SJCRH30 (cell line): ENCODE results near the gene FTL. TPM values are rescaled to one million over a fixed set of nuclear protein-coding genes. Genes with fewer than 3 reads are reported as not detected.
"Not testable (repeated sequence)": the region's sequence is repeated elsewhere in the genome, so short reads cannot be mapped to it uniquely, and the experiment has no call there.

Experiments
- DNase-seq, 2 experiments: peaks; one replicate each; pipeline ENCODE4 v3.0.0-alpha.2; 2015 to 2020
- H3K27ac ChIP-seq: fragments of 250-450 bp; sonication (Bioruptor Pico); 2 replicates; pipeline ENCODE4 v1.5.1; 2020; ENCODE audit warnings: mild to moderate bottlenecking, moderate library complexity
- H3K27me3 ChIP-seq: fragments of 250-450 bp; sonication (Bioruptor Pico); 2 replicates; pipeline ENCODE4 v1.5.1; 2020; ENCODE audit warnings: mild to moderate bottlenecking, moderate library complexity
- H3K36me3 ChIP-seq: fragments of 250-450 bp; sonication (Bioruptor Pico); 2 replicates; pipeline ENCODE4 v1.5.1; 2020; ENCODE audit warnings: mild to moderate bottlenecking, moderate library complexity
- H3K4me1 ChIP-seq: fragments of 250-450 bp; sonication (Bioruptor Pico); 2 replicates; pipeline ENCODE4 v1.5.1; 2020; ENCODE audit warnings: mild to moderate bottlenecking, moderate library complexity
- H3K4me3 ChIP-seq: fragments of 250-450 bp; sonication (Bioruptor Pico); 2 replicates; pipeline ENCODE4 v1.5.1; 2020; ENCODE audit warnings: mild to moderate bottlenecking, moderate library complexity
- H3K9me3 ChIP-seq: fragments of 250-450 bp; sonication (Bioruptor Pico); replicated peaks from 2 replicates; pipeline ENCODE4 v1.5.1; 2020; ENCODE audit warnings: mild to moderate bottlenecking, moderate library complexity
- total RNA-seq: library from RNA; depleted of rRNA; stranded (reverse); fragments of >200 nt; shearing (Covaris generic); gene quantifications from 2 replicates; pipeline ENCODE4 v1.2.3, GENCODE V29; 2014; rRNA removed

FTL gene
- total RNA-seq: 1,133 and 1,259 TPM in 2 replicates

- Histone ChIP-seq H3K9me3 (no peaks in the 10 kb centered on the region), H3K4me3 (peak within 1 kb of the TSS; percentile 76), H3K4me1 (peaks cover 18% of the 10 kb centered on the region), H3K36me3 (peaks cover 37% of the 10 kb centered on the region), H3K27me3 (no peaks in the 10 kb centered on the region), H3K27ac (peak within 1 kb of the TSS; percentile 95)
- DNase-seq: peak; percentile 96
Observed at GRCh38 chr19:48965040-48965805, at the start of gene FTL. Gene FTL, plus strand, starts transcription at chr19:48965309. Its CDS starts 199 bp downstream, at chr19:48965508.

GRCh38 chr19:48915757-48916156 is 49.4 kb upstream of the FTL start:
- Histone ChIP-seq H3K4me1 (no peaks in the 10 kb centered on the region), H3K36me3 (peaks cover 36% of the 10 kb centered on the region), H3K27me3 (no peaks in the 10 kb centered on the region), H3K9me3 (no peaks in the 10 kb centered on the region), H3K4me3 (no peak overlapping the region), H3K27ac (no peak overlapping the region)
- DNase-seq: no peak

GRCh38 chr19:48918071-48918470 is 47.0 kb upstream of the FTL start:
- Histone ChIP-seq H3K27ac (no peak overlapping the region), H3K4me3 (no peak overlapping the region), H3K4me1 (no peaks in the 10 kb centered on the region), H3K36me3 (peaks cover 19% of the 10 kb centered on the region), H3K9me3 (no peaks in the 10 kb centered on the region), H3K27me3 (no peaks in the 10 kb centered on the region)
- DNase-seq: no peak

GRCh38 chr19:48918801-48919247 is 46.3 kb upstream of the FTL start:
- no peaks in the 10 kb centered on the region for H3K27me3 ChIP-seq
- H3K36me3 ChIP-seq: peaks cover 13% of the 10 kb centered on the region
- H3K9me3 ChIP-seq: no peaks in the 10 kb centered on the region
- no peaks in the 10 kb centered on the region for H3K4me1 ChIP-seq
- peak; percentile 56 to 62 for DNase-seq
- H3K4me3 ChIP-seq: no peak overlapping the region
- H3K27ac ChIP-seq: no peak overlapping the region

GRCh38 chr19:48919271-48919670 is 45.8 kb upstream of the FTL start:
- H3K27ac ChIP-seq, H3K4me1 ChIP-seq, H3K27me3 ChIP-seq, DNase-seq, H3K4me3 ChIP-seq, H3K9me3 ChIP-seq: not testable (repeated sequence)
- H3K36me3 ChIP-seq: peaks cover 13% of the 10 kb centered on the region

GRCh38 chr19:48920949-48921348 is 44.2 kb upstream of the FTL start:
- Histone ChIP-seq H3K27ac (no peak overlapping the region), H3K36me3 (peaks cover 9% of the 10 kb centered on the region), H3K4me1 (peaks cover 7% of the 10 kb centered on the region; the same call in 1 of the 2 replicates), H3K4me3 (no peak overlapping the region), H3K27me3 (no peaks in the 10 kb centered on the region), H3K9me3 (no peaks in the 10 kb centered on the region)
- DNase-seq: no peak

- Histone ChIP-seq H3K36me3 (peaks cover 9% of the 10 kb centered on the region), H3K27ac (no peak overlapping the region), H3K9me3 (no peaks in the 10 kb centered on the region), H3K27me3 (no peaks in the 10 kb centered on the region), H3K4me1 (peaks cover 7% of the 10 kb centered on the region; the same call in 1 of the 2 replicates), H3K4me3 (no peak overlapping the region)
- no peak for DNase-seq
Observed at GRCh38 chr19:48921721-48922500, 43.2 kb upstream of the FTL start.

- Histone ChIP-seq H3K36me3 (peaks cover 9% of the 10 kb centered on the region), H3K4me1 (peaks cover 7% of the 10 kb centered on the region; the same call in 1 of the 2 replicates), H3K4me3 (no peak overlapping the region), H3K27ac (no peak overlapping the region), H3K27me3 (no peaks in the 10 kb centered on the region), H3K9me3 (no peaks in the 10 kb centered on the region)
- no peak for DNase-seq
Observed at GRCh38 chr19:48922548-48923490, 42.3 kb upstream of the FTL start.

- no peaks in the 10 kb centered on the region for H3K9me3 ChIP-seq
- H3K27me3 ChIP-seq: no peaks in the 10 kb centered on the region
- no peak overlapping the region for H3K4me3 ChIP-seq
- H3K27ac ChIP-seq: no peak overlapping the region
- H3K36me3 ChIP-seq: peaks cover 2% of the 10 kb centered on the region
- H3K4me1 ChIP-seq: peaks cover 7% of the 10 kb centered on the region; the same call in 1 of the 2 replicates
- peak in 1 of 2 experiments; percentile 34 for DNase-seq
Observed at GRCh38 chr19:48925240-48925843, 39.8 kb upstream of the FTL start.

- H3K36me3 ChIP-seq, H3K4me1 ChIP-seq, H3K9me3 ChIP-seq, DNase-seq, H3K27me3 ChIP-seq, H3K27ac ChIP-seq, H3K4me3 ChIP-seq: not testable (repeated sequence)
Observed at GRCh38 chr19:48925890-48926289, 39.2 kb upstream of the FTL start.

- H3K27me3 ChIP-seq: no peaks in the 10 kb centered on the region
- no peaks in the 10 kb centered on the region; the same call in 1 of the 2 replicates for H3K36me3 ChIP-seq
- peaks cover 7% of the 10 kb centered on the region; the same call in 1 of the 2 replicates for H3K4me1 ChIP-seq
- H3K9me3 ChIP-seq: no peaks in the 10 kb centered on the region
- H3K4me3 ChIP-seq: no peak overlapping the region
- H3K27ac ChIP-seq: no peak overlapping the region
- no peak for DNase-seq
Observed at GRCh38 chr19:48926909-48927308, 38.2 kb upstream of the FTL start.

GRCh38 chr19:48927692-48928091 is 37.4 kb upstream of the FTL start:
- not testable (repeated sequence) for H3K36me3 ChIP-seq, H3K4me1 ChIP-seq, DNase-seq, H3K27me3 ChIP-seq, H3K27ac ChIP-seq, H3K4me3 ChIP-seq, H3K9me3 ChIP-seq

GRCh38 chr19:48928164-48929025 is 36.7 kb upstream of the FTL start:
- peak; percentile 53 to 57 for DNase-seq
- no peaks in the 10 kb centered on the region; the same call in 1 of the 2 replicates for H3K36me3 ChIP-seq
- no peaks in the 10 kb centered on the region for H3K9me3 ChIP-seq
- no peak overlapping the region for H3K27ac ChIP-seq
- no peak overlapping the region for H3K4me3 ChIP-seq
- peaks cover 7% of the 10 kb centered on the region; the same call in 1 of the 2 replicates for H3K4me1 ChIP-seq
- H3K27me3 ChIP-seq: no peaks in the 10 kb centered on the region
